HEK293 (cell line): Measurements from ENCODE around the gene FSD1.
"Not testable (repeated sequence)": the region's sequence is repeated elsewhere in the genome, so short reads cannot be mapped to it uniquely, and the experiment has no call there.

Source experiments
- CTCF ChIP-seq: fragments of 450-650 bp; formaldehyde crosslinking; IDR thresholded peaks from 2 replicates; pipeline ENCODE4 v1.5.1; 2016; ENCODE audit warnings: missing biosample characterization, missing genetic modification characterization
- PATZ1 ChIP-seq: fragments of 450-650 bp; formaldehyde crosslinking; IDR thresholded peaks from 2 replicates; pipeline ENCODE4 v1.5.1; 2016; ENCODE audit warnings: missing biosample characterization, missing genetic modification characterization
- ZBTB11 ChIP-seq: fragments of 450-650 bp; formaldehyde crosslinking; conservative IDR thresholded peaks from 2 replicates; pipeline ENCODE4 v1.5.1; 2016; ENCODE audit warnings: low read depth, missing biosample characterization, missing genetic modification characterization
- ZFP41 ChIP-seq: fragments of 450-650 bp; formaldehyde crosslinking; IDR thresholded peaks from 2 replicates; pipeline ENCODE4 v1.5.1; 2016; ENCODE audit warnings: missing biosample characterization, missing genetic modification characterization, borderline replicate concordance
- ZNF292 ChIP-seq: fragments of 450-650 bp; formaldehyde crosslinking; IDR thresholded peaks from 2 replicates; pipeline ENCODE4 v1.5.1; 2016; ENCODE audit warnings: low read depth, missing biosample characterization, missing genetic modification characterization, borderline replicate concordance
- ZNF335 ChIP-seq: fragments of 450-650 bp; formaldehyde crosslinking; conservative IDR thresholded peaks from 2 replicates; pipeline ENCODE4 v1.5.1; 2016; ENCODE audit warnings: missing biosample characterization, missing genetic modification characterization
- ZNF639 ChIP-seq: fragments of 450-650 bp; formaldehyde crosslinking; IDR thresholded peaks from 2 replicates; pipeline ENCODE4 v1.5.1; 2016; ENCODE audit warnings: missing biosample characterization, missing genetic modification characterization
- ZNF792 ChIP-seq: fragments of 450-650 bp; formaldehyde crosslinking; IDR thresholded peaks from 2 replicates; pipeline ENCODE4 v1.5.1; 2016; ENCODE audit warnings: missing biosample characterization, missing genetic modification characterization

GRCh38 chr19:4286141-4286540 lies 18.3 kb upstream of the FSD1 start:
- not testable (repeated sequence) for TF ChIP-seq CTCF; ZFP41 (tag by site-specific recombination); ZNF792 (tag by site-specific recombination); ZNF639 (tag by site-specific recombination); ZNF292 (tag by site-specific recombination); ZNF335 (tag by site-specific recombination); ZBTB11 (tag by site-specific recombination); PATZ1 (tag by site-specific recombination)
